GM19025 (cell line): ENCODE data around the gene LRP1.

Source experiments
- ATAC-seq: cut with Tn5 transposase; IDR thresholded peaks from one replicate; pipeline ENCODE4 v1.9.1; 2021; ENCODE audit warnings: mild to moderate bottlenecking, low read depth, moderate library complexity; ENCODE audit not compliant: unreplicated experiment

LRP1 gene

DNA sequence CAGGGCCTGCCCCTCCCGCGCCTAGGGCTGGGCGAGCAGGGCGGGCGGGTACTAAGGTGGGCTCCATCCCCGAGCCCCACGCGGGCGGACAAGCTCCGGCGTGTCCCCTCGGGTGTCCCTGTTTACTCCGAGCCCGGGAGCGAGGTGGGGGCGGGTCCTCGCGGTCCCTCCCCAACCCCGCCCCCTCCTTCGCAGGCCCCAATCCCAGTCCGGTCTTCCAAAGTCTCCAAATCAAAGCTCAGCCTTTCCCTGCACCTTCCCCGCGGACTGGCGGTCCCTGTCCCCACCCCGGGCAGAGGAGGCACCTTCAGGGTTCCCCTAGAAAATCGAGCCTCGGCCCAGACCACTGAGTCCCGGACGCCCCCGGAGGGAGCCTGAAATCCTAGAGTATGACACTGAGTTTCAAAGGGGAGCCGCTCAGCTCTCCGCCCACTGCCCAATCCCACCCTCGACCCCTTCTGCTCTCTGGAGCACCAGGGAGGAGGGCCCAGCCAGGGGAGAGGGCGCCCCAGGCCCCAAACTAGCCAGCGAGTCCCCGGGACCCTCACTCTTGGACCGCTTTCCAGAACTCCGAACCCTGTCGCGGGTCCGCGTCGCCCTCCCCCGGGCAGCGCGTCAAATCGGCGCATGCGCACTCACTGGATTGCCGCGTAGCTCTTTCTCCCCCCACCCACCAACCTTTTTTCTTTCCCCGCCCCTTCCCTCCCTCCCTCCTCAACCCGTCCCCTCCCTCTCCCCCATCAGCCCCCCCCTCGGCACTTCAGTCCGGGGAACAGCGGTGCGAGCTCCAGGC, at the start of gene LRP1:
TSS of gene LRP1 (plus strand) at position 758 of the 793 bp plus-strand sequence. CDS start 482 bp downstream, outside the sequence.
- no peak for ATAC-seq

DNA sequence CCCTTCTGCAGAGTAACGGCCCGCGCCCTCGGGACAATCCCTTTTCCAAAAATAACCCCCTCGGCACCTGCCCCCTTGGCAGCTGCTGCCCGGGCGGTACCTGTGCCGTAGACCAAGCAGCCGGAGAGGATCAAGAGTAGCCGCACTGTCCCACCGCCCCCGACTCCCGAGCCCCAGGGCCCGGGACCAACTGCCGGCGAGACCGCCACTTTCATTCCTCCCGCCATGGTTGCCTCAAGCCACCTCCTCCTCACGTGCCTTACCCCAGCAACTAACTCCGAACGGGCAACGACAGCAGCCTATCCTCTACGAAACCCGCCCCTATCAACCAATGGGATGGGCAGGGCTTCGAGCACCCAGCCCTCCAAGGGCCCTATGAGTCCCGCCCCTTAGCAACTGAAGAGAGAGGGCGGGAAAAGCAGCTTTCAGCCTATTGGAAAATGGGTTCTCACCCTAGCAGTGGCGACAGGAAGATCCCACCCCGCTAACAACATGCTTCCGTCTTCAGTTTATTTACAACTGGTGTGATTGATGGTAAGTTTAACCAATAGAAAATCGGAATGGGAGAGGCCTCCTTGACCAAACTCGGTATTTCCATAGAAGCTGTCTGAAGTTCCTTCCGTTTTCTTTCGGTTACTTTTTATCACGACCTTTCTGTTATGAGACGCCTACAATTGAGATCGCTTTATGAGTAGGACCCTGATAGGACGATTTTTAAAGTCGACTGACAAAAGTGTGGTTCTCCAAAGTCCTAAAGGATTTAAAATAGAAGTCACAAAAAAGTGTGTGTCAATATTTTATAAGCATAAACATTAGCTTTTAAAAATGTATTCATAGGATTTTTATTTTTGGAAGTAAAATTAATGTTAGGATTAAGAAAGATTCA, 49.5 kb upstream of the LRP1 start, which contains the start of gene NEMP1:
TSS of gene NEMP1 (minus strand) at position 273 of the 886 bp plus-strand sequence. CDS start at position 227, 46 bp downstream.
- peak; percentile 97 for ATAC-seq

DNA sequence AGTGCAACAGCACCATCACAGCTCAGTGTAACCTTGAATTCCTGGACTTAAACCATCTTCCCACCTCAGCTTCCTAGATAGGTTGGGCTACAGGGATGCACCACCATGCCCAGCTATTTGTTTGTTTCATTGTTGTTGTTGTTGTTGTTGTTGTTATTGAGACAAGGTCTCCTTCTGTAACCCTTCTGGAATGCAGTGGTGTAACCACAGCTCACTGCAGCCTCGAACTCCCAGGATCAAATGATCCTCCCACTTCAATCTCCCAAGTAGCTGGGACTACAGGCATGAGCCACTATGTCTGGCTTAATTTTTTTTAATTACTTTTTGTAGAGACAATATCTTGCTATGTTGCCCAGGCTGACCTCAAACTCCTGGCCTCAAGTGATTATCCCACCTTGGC, 48.5 kb upstream of the LRP1 start:
- no peak for ATAC-seq

DNA sequence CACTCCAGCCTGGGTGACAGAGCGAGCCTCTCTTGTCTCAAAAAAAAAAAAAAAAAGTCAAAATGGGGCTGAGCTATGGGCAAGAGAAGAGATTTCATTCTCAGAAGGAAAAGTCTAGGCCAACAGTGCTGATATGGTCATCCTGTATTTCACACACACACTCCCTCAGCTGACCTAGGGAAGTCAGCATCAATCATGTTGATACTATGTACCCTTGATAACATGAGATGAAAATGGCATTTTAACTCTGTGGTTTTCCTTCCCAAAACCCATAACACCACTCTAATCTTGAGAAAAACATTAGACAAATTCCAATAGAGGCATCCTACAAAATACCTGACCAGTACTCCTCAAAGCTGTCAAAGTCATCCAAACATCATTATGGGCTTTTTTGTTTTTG, 47.4 kb upstream of the LRP1 start:
- ATAC-seq: no peak

DNA sequence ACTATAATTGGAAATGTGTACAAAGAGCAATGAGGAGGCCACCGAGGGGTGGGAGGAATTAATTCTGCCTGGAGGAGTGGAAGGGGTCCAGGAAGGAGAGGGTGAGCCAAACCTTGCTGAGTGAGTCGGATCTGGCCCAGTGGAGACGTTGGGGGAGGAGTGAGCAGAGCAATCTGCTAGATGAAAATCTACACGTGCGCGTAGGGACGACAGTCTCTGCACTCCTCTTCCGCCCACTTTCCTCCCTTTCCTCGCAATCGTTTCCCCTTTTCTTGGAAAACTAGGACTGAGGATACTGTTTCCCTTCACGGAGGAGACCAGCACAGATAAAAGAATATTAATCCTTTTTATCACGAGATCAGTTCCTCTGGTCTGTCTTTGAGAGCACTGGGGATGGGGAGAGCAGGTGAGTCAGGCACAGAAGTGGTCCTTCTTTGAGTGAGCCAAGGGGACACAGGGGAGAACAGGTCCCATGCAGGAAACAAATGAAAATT, 42.2 kb upstream of the LRP1 start:
- no peak for ATAC-seq

DNA sequence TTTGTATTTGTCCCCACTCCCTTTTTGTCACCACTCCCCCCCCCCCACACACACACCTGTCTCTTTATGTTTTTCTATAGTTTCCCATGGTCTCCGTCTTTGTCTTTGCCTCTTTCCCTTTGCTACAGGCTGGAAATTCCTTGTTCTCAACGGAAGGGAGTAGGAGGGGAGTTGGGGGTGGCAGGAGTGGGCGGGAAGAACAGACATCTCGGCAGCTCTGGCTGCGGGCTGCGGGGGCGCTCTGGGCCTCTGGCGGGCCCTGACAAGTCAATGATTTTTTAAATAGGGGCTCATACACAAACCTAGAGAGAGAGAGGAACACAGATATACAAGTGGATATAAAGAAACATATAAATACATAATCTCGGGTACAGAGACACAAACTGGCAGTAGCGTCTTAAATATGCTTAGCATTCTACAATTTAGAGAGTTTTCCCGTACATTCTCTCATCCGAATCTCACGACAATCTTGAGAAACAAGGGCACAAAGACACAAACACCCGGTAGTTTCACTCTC, 41.7 kb upstream of the LRP1 start:
- ATAC-seq: no peak

DNA sequence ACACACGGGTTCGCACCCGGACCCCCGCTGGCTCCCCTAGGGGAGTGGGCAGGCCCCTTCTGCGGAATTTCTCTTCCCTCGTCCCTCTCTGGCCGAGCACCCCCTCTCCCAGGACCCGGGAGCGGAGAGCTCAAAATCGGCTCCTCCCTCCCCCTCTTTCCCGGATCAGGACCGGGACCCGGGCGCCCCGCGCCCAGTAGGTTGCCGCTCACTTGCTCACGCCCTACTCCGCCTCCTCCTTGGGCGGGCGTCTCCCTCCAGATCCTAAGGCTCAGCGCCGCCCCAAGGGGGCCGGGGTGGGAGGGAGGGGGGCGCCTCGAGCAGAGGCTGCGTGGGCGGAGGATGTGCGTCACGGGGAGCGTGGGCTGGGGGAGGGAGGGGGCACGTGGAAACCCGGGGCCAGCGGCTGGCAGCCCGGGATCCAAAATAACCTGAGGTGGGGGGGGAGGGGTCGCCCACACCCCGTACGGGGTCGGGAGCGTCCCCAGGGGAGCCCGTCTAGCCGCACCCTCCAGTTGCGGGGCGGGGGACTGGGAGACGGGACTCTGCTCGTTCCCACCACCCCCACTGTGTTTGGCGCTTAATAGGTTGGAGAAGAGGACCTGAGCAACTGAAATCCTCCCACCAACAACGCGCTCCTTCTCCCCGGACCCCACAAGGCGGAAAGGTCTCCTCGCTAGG, 41.1 kb upstream of the LRP1 start:
- ATAC-seq: peak; percentile 25

DNA sequence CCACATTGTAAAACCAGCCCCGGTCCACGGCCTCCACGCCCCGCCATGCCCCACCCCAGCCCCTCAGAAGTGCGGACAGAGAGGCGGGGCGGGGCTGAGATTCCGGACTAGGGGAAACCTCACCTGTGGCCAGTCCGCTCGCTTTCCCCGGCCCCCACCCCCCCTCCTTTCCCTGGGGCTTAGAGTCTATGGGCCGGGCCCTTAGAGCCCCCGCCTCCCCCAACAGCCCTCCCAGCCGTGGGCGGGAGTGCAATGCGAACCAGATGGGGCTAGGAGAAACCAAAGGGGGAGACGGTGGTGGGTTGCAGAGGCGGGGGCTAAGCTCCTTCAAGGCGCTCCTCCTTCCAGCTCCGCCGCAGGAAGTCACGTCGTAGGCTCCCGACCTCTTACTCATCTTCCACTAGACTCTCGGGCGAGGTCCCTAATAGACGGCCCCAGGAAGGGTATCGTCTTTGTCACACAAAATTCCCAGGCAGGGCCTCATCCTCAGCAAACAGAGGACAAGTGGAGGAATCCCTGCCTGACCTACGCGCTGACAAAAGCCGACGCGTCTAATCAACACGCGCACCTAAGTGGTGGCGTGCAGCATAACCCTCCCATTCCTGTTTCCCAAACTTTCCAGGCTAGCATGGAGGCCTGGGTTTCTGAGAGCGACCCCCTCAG, 40.5 kb upstream of the LRP1 start:
- peak; percentile 27 for ATAC-seq

DNA sequence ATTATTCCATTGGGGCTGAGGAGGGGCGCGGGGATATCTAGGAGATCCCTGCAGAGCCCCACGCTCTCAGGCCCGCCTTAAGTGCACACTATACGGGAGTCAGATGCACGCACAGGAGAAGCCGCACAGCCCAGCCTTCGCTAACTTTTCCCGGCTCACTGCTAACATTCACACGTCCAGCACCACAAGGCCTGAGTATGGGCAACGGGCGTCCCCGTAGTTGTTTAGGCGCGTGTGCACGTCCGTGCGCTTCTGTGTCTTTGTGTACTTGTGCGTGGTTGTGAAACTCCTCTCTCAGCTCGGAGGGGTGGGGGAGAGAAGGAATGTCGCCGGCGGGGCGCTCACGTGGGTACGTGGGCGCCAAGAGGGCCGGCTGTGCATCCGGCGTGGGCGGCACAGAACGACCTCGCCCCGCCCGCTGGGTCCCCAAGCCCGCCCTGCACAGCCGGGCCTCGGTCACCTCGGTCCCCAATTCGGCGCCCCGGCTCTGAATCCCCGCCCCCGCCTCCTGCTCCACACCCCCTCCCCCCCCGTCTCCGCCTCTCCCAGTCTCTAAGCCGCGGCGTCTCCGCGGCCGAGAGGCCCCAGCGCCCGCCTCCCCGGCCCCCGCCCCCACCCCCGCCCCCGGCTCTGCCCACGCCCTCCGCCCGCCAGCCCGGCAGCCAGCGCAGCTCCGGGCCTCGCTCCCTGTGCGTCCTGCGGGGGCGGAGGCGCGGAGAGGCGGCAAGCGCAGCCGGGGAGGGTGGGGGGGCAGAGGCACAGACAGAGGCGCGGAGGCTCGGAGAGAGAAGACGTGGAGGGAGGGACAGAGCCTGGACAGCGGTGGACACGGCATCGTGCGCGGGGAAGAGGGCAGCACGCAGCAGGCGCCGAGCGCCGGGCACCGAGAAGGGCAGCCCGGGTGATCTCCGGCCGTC, 39.7 kb upstream of the LRP1 start, which contains the start of gene NAB2:
TSS of gene NAB2 (plus strand) at position 761 of the 917 bp plus-strand sequence. CDS start 158 bp downstream, outside the sequence.
- ATAC-seq: peak; percentile 59

DNA sequence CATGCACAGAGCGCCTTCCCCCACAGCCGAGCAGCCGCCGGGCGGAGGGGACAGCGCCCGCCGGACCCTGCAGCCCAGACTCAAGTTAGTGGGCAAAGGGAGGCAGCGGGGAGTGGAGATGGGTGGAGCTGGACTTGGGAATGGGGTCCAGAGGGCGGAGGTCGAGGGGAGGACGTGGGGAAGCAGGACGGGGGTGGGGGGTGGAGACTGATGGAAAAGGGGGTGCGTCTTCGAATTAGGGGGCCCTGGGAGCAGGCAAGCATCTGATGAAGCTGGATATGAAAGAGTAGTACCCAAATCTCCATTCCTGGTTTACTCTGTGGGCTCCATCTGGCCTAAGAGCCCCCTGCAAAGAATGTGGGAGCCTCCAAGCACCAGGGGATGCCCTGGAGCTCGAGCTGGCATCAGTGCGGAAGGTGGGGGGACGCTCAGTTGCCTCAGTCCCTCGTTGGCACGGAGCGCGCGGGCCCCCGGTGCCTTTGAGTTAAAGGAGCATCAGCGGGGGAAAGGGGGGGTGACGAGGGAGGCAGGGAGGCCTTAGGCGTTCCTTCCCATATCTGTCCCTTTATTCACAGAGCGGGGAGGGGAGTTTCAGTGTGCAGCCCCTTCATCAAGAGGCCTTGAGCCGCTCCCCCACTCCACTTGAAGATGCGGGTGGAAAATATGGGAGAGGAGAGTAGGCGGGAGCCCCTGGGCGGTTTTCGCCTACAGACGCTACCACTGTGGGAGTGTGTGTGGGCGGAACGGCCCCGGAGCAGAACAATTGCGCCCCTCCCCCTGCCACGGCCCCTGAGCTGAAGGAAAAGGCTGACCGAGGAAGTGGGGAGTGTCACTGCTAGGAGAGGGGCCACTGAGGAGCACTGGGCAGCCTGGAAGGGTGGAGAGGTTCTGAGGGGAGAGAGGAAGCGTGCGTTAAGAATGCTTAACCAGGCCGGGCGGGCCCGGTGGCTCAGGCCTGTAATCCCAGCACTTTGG, 38.7 kb upstream of the LRP1 start:
- no peak for ATAC-seq

DNA sequence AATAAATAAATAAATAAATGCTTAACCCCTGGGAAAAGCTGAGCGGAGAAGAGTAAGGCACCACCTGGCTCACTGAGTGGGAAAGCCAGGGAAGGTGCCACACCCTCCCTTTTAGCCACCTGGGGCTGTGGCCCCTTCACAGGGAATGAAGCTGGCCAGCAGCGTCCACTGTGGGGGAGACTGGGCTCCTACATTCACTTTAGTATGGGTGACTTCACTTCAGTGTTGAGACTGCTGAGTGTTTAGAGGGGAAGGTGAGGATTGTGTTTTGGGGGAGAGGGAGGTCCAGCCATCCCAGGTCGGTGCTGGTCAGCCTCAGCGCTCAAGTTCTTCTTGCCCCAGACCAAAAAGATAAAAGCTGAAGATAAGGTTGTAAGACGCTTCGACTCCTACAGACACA, 37.8 kb upstream of the LRP1 start:
- no peak for ATAC-seq

DNA sequence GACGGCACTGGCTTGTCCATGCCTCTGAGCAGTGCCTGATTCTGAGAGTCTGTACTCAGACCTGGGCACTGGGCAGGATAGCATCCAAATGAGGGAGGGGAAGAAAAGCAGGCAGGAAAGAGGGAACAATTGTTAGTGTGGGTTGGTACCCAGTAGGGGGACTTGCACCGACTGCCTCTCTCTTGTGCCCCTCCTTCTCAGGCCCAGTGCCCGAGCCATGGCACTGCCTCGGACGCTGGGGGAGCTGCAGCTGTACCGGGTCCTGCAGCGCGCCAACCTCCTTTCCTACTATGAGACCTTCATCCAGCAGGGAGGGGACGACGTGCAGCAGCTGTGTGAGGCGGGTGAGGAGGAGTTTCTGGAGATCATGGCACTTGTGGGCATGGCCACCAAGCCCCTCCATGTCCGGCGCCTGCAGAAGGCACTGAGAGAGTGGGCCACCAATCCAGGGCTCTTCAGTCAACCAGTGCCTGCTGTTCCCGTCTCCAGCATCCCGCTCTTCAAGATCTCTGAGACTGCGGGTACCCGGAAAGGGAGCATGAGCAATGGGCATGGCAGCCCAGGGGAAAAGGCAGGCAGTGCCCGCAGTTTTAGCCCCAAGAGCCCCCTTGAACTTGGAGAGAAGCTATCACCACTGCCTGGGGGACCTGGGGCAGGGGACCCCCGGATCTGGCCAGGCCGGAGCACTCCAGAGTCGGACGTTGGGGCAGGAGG, 37.2 kb upstream of the LRP1 start:
- no peak for ATAC-seq

DNA sequence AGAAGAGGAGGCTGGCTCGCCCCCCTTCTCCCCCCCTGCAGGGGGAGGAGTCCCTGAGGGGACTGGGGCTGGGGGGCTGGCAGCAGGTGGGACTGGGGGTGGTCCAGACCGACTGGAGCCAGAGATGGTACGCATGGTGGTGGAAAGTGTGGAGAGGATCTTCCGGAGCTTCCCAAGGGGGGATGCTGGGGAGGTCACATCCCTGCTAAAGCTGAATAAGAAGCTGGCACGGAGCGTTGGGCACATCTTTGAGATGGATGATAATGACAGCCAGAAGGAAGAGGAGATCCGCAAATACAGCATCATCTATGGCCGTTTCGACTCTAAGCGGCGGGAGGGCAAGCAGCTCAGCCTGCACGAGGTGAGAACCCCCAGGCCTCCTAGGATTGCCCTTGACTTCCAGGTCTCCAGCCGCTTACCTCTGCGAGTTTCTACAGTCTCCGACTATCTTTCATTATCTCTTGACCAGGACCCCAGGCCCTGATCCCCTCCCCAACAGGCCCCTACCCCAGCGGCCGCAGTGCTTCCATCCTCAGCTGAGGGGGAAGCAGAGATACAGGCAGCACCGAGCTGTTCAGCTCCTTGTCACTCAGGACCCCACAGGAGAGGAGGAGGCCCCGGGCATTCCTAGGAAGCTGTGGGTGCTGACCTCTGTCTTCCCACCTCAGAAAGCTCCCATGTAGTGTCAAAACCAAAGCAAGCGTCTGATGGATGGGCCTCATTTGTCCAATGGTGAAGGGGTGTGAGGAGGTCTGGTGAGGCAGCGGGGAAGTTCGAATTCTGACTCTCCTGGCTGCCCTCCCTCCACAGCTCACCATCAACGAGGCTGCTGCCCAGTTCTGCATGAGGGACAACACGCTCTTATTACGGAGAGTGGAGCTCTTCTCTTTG, 36.4 kb upstream of the LRP1 start:
- ATAC-seq: no peak

DNA sequence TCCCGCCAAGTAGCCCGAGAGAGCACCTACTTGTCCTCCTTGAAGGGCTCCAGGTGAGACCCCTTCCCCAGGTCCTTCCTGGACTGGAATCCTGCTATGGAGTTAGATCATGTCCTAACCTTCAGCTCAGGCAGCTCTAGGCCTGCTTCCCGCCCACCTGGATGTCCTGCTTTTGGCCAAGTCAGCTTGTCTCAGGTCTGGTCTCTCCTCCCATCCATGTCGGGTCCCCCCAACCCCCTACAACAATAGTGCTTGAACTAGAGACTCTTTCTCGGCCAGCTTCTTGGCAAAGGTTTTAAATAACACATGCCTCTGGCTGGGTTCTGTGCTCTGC, 35.8 kb upstream of the LRP1 start:
- no peak for ATAC-seq

DNA sequence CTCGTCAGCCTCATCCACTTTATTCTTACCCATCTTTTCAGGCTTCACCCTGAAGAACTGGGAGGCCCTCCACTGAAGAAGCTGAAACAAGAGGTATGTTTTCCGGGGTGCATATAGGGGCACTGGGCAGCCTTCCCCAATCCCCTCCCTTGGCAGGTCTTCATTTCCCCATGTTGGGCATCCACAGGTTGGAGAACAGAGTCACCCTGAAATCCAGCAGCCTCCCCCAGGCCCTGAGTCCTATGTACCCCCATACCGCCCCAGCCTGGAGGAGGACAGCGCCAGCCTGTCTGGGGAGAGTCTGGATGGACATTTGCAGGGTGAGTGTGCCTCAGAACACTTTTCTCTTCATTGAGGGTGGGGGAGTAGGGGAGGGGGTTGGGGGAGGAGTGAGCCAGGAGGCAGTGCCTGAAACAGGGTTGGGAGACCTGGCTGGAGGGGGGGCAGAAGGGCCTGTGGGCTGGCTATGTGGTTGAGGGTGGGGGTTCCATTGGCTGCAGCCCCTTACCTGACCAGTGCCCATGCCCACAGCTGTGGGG, 35.3 kb upstream of the LRP1 start:
- ATAC-seq: no peak
